ENCODE data around the gene HOXD4.

GRCh38 chr2:176109946-176110345 lies 41.4 kb upstream of the HOXD4 start:
- TF ChIP-seq CTCF (IDR thresholded peaks at IDR 0.05), result no peak
- no peak for TF ChIP-seq POLR2A (IDR thresholded peaks at IDR 0.05)
